HepG2 (cell line): Measurements from ENCODE around the gene NFKBIA. TPM values are rescaled to one million over a fixed set of nuclear protein-coding genes. Genes with fewer than 3 reads are reported as not detected.
A peak's percentile ranks its signal among the peaks of the same experiment; 100 is the strongest.

Source experiments
- CHD2 ChIP-seq: IDR thresholded peaks from 2 replicates; pipeline ENCODE4 v1.6.1; 2011; ENCODE audit warnings: low read depth, low read length, improper control_type of control experiment
- MAFF ChIP-seq: IDR thresholded peaks from 2 replicates; pipeline ENCODE4 v1.6.1; 2011; ENCODE audit warnings: low read depth, low read length, improper control_type of control experiment
- MIER3 ChIP-seq: IDR thresholded peaks from 2 replicates; pipeline ENCODE4 v1.6.1; 2016; ENCODE audit warnings: missing compliant biosample characterization, borderline replicate concordance
- NFYC ChIP-seq: IDR thresholded peaks from 2 replicates; pipeline ENCODE4 v1.6.1; 2016; ENCODE audit warnings: missing genetic modification reagents, missing compliant biosample characterization
- RFX3 ChIP-seq: IDR thresholded peaks from 2 replicates; pipeline ENCODE4 v1.6.1; 2016; ENCODE audit warnings: missing biosample characterization, missing genetic modification reagents
- SMAD3 ChIP-seq: sonication (generic); formaldehyde crosslinking; IDR thresholded peaks from 2 replicates; pipeline ENCODE4 v1.4.0; 2020; ENCODE audit warnings: missing genetic modification reagents
- ZMYM4 ChIP-seq: sonication (generic); formaldehyde crosslinking; IDR thresholded peaks from 2 replicates; pipeline ENCODE4 v1.8.1; 2023; ENCODE audit warnings: mild to moderate bottlenecking, missing genetic modification reagents
- ZNF143 ChIP-seq: sonication (generic); formaldehyde crosslinking; IDR thresholded peaks from 2 replicates; pipeline ENCODE4 v1.4.0; 2020; ENCODE audit warnings: missing genetic modification reagents
- ZNF17 ChIP-seq: sonication (generic); formaldehyde crosslinking; IDR thresholded peaks from 2 replicates; pipeline ENCODE4 v1.5.0; 2020; ENCODE audit warnings: mild to moderate bottlenecking, missing genetic modification reagents
- ZNF34 ChIP-seq: sonication (generic); formaldehyde crosslinking; IDR thresholded peaks from 2 replicates; pipeline ENCODE4 v1.4.0; 2020; ENCODE audit warnings: mild to moderate bottlenecking, missing genetic modification reagents, borderline replicate concordance
- ZNF616 ChIP-seq: sonication (generic); formaldehyde crosslinking; IDR thresholded peaks from 2 replicates; pipeline ENCODE4 v1.5.0; 2020; ENCODE audit warnings: low read depth, mild to moderate bottlenecking, missing genetic modification reagents
- ZNF670 ChIP-seq: sonication (generic); formaldehyde crosslinking; IDR thresholded peaks from 2 replicates; pipeline ENCODE4 v1.8.0; 2022; ENCODE audit warnings: mild to moderate bottlenecking, missing genetic modification reagents, borderline replicate concordance
- ZSCAN12 ChIP-seq: sonication (generic); formaldehyde crosslinking; IDR thresholded peaks from 2 replicates; pipeline ENCODE4 v1.9.0; 2021; ENCODE audit warnings: mild to moderate bottlenecking, missing genetic modification reagents
- ZSCAN20 ChIP-seq: sonication (generic); formaldehyde crosslinking; IDR thresholded peaks from 2 replicates; pipeline ENCODE4 v1.4.0; 2020; ENCODE audit warnings: missing genetic modification reagents, mild to moderate bottlenecking, borderline replicate concordance
- polyA plus RNA-seq, 8 experiments: library from polyadenylated mRNA; depleted of rRNA in 3 of 8; stranded (reverse) in 7 of 8; unstranded in 1 of 8; fragments of >200 nt; fragmentation: Illumina TruSeq in 4 of 8; extraction: Trizol in 4 of 8; gene quantifications; 2 replicates each; pipeline versions ENCODE4 v1.2.1 to v1.2.3, GENCODE V29; 2011 to 2016; ENCODE audit warnings: low read depth in 4 of 8, missing spikeins in 1 of 8, mixed read lengths in 1 of 8; ENCODE audit not compliant: insufficient read depth in 1 of 8
- total RNA-seq, 5 experiments: library from RNA; depleted of rRNA; stranded (reverse); fragments of >200 nt; fragmentation: Illumina TruSeq; extraction: Trizol; gene quantifications; 2 replicates each; pipeline ENCODE4 v1.2.3, GENCODE V29; 2016; ENCODE audit warnings: low read depth in 1 of 5
- TF ChIP-seq, protein P1 (sequence below): sonication (generic); formaldehyde crosslinking; IDR thresholded peaks from 2 replicates; pipeline ENCODE4 v1.5.0; 2020; ENCODE audit warnings: mild to moderate bottlenecking, missing genetic modification reagents, borderline replicate concordance
- TF ChIP-seq, protein P2 (sequence below): sonication (generic); formaldehyde crosslinking; IDR thresholded peaks from 2 replicates; pipeline ENCODE4 v1.8.0; 2022; ENCODE audit warnings: mild to moderate bottlenecking, missing genetic modification reagents, moderate library complexity
- TF ChIP-seq, protein P3 (sequence below): sonication (generic); formaldehyde crosslinking; IDR thresholded peaks from 2 replicates; pipeline ENCODE4 v1.9.0; 2022; ENCODE audit warnings: missing genetic modification reagents, mild to moderate bottlenecking, borderline replicate concordance
- TF ChIP-seq, protein P4 (sequence below): sonication (generic); formaldehyde crosslinking; IDR thresholded peaks from 2 replicates; pipeline ENCODE4 v1.5.0; 2020; ENCODE audit warnings: missing genetic modification reagents

Gene NFKBIA
- total and polyA plus RNA-seq, 2 of the 13 experiments (the other 11 are each of a cell fraction or from before 2014, with no cell fraction given), result 197 to 319 TPM

DNA sequence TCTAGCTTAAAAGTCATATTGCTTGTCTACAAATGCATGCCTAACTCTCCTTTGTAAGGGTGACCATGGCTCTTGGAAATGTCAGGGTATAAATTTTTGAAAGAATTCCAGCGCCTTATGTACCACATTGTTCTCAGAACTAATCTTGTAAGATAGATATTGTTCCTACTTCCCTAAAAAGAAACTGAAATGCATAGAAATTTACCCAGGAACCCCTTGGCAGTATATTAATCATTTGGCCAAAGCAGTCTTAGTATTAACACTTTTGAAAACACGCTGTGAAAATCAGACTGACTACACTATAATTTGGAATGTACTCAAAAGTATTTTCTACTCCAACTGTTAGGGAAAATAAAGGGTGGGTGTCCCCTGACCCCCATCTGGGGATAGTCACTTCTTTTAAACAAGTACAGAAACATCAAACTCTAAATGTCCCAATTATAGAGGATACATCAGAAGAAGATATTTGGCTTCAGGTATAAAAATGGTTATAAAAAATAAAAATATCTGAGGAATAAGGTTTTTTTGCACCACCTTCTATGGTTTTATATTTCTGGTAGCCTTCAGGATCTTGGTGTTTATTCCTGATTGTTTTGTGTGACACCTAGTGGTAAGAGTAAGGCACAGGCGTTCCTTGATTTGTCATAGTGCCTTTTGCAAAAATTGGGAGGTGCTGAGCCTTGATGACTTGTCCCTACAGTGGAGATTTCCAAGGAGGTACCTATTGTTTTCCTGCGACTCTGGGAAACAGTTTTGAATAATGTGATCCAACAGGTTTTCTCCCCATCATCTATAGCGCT lies 2.2 kb upstream of the NFKBIA start (continued):
- TF ChIP-seq, protein P1, sequence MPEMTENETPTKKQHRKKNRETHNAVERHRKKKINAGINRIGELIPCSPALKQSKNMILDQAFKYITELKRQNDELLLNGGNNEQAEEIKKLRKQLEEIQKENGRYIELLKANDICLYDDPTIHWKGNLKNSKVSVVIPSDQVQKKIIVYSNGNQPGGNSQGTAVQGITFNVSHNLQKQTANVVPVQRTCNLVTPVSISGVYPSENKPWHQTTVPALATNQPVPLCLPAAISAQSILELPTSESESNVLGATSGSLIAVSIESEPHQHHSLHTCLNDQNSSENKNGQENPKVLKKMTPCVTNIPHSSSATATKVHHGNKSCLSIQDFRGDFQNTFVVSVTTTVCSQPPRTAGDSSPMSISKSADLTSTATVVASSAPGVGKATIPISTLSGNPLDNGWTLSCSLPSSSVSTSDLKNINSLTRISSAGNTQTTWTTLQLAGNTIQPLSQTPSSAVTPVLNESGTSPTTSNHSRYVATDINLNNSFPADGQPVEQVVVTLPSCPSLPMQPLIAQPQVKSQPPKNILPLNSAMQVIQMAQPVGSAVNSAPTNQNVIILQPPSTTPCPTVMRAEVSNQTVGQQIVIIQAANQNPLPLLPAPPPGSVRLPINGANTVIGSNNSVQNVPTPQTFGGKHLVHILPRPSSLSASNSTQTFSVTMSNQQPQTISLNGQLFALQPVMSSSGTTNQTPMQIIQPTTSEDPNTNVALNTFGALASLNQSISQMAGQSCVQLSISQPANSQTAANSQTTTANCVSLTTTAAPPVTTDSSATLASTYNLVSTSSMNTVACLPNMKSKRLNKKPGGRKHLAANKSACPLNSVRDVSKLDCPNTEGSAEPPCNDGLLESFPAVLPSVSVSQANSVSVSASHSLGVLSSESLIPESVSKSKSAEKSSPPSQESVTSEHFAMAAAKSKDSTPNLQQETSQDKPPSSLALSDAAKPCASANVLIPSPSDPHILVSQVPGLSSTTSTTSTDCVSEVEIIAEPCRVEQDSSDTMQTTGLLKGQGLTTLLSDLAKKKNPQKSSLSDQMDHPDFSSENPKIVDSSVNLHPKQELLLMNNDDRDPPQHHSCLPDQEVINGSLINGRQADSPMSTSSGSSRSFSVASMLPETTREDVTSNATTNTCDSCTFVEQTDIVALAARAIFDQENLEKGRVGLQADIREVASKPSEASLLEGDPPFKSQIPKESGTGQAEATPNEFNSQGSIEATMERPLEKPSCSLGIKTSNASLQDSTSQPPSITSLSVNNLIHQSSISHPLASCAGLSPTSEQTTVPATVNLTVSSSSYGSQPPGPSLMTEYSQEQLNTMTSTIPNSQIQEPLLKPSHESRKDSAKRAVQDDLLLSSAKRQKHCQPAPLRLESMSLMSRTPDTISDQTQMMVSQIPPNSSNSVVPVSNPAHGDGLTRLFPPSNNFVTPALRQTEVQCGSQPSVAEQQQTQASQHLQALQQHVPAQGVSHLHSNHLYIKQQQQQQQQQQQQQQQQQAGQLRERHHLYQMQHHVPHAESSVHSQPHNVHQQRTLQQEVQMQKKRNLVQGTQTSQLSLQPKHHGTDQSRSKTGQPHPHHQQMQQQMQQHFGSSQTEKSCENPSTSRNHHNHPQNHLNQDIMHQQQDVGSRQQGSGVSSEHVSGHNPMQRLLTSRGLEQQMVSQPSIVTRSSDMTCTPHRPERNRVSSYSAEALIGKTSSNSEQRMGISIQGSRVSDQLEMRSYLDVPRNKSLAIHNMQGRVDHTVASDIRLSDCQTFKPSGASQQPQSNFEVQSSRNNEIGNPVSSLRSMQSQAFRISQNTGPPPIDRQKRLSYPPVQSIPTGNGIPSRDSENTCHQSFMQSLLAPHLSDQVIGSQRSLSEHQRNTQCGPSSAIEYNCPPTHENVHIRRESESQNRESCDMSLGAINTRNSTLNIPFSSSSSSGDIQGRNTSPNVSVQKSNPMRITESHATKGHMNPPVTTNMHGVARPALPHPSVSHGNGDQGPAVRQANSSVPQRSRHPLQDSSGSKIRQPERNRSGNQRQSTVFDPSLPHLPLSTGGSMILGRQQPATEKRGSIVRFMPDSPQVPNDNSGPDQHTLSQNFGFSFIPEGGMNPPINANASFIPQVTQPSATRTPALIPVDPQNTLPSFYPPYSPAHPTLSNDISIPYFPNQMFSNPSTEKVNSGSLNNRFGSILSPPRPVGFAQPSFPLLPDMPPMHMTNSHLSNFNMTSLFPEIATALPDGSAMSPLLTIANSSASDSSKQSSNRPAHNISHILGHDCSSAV (CRISPR knock-in tag), result no peak
- TF ChIP-seq MIER3 (CRISPR knock-in tag) (peak; percentile 80; the same call in 1 of the 2 replicates), ZMYM4 (CRISPR knock-in tag) (0 out of 2 replicates have a peak, but pooled peaks have one; percentile 17), ZNF616 (CRISPR knock-in tag) (no peak), ZNF17 (peak; percentile 65; the same call in 1 of the 2 replicates), RFX3 (CRISPR knock-in tag) (no peak), ZNF670 (CRISPR knock-in tag) (peak; percentile 87; the same call in 1 of the 2 replicates), MAFF (no peak), ZNF34 (no peak), ZSCAN12 (CRISPR knock-in tag) (no peak), CHD2 (no peak), ZSCAN20 (CRISPR knock-in tag) (no peak), SMAD3 (CRISPR knock-in tag) (0 out of 2 replicates have a peak, but pooled peaks have one; percentile 42), NFYC (CRISPR knock-in tag) (no peak), ZNF143 (CRISPR knock-in tag) (no peak)
- TF ChIP-seq, protein P2, sequence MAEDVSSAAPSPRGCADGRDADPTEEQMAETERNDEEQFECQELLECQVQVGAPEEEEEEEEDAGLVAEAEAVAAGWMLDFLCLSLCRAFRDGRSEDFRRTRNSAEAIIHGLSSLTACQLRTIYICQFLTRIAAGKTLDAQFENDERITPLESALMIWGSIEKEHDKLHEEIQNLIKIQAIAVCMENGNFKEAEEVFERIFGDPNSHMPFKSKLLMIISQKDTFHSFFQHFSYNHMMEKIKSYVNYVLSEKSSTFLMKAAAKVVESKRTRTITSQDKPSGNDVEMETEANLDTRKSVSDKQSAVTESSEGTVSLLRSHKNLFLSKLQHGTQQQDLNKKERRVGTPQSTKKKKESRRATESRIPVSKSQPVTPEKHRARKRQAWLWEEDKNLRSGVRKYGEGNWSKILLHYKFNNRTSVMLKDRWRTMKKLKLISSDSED (CRISPR knock-in tag), result no peak
- TF ChIP-seq, protein P3, sequence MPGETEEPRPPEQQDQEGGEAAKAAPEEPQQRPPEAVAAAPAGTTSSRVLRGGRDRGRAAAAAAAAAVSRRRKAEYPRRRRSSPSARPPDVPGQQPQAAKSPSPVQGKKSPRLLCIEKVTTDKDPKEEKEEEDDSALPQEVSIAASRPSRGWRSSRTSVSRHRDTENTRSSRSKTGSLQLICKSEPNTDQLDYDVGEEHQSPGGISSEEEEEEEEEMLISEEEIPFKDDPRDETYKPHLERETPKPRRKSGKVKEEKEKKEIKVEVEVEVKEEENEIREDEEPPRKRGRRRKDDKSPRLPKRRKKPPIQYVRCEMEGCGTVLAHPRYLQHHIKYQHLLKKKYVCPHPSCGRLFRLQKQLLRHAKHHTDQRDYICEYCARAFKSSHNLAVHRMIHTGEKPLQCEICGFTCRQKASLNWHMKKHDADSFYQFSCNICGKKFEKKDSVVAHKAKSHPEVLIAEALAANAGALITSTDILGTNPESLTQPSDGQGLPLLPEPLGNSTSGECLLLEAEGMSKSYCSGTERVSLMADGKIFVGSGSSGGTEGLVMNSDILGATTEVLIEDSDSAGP, result no peak
- TF ChIP-seq, protein P4, sequence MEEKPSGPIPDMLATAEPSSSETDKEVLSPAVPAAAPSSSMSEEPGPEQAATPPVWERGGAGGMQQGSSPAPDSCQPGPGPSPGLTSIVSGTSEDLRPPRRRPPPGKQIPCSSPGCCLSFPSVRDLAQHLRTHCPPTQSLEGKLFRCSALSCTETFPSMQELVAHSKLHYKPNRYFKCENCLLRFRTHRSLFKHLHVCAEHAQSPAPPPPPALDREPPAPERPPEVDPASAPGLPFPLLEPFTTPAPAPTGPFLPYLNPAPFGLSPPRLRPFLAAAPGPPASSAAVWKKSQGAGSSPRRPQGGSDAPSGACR (CRISPR knock-in tag), result no peak
